Coronary artery (tissue), 2 donors: ENCODE results near the gene MAD1L1.

Experiments
- DNase-seq: peaks from one replicate; pipeline ENCODE4 v3.0.0-alpha.2; 2017; ENCODE audit warnings: low spot score
- H3K27ac ChIP-seq, 2 donors: fragments of 200-600 bp; sonication (generic); one replicate each; pipeline ENCODE4 v1.5.1; 2016 to 2019
- H3K4me3 ChIP-seq: fragments of 200-600 bp; sonication (generic); 2 replicates; pipeline ENCODE4 v1.5.1; 2016; ENCODE audit warnings: mild to moderate bottlenecking, moderate library complexity
- CTCF ChIP-seq: fragments of 200-600 bp; sonication (generic); IDR thresholded peaks from one replicate; pipeline ENCODE4 v1.5.1; 2019; ENCODE audit warnings: antibody characterized with exemption

The MAD1L1 gene

GRCh38 chr7:2019711-2020511 lies 212.8 kb downstream of the MAD1L1 start:
- TF ChIP-seq CTCF: no peak
- DNase-seq: peak; percentile 76
- peak overlapping the region; percentile 59 for H3K4me3 ChIP-seq
- peak overlapping the region; percentile 58 to 88 for H3K27ac ChIP-seq

GRCh38 chr7:2019461-2019710 lies 213.4 kb downstream of the MAD1L1 start:
- TF ChIP-seq CTCF: no peak
- peak overlapping the region; percentile 59 for H3K4me3 ChIP-seq
- DNase-seq: no peak
- peak overlapping the region; percentile 58 to 88 for H3K27ac ChIP-seq

- Histone ChIP-seq H3K4me3 (peak overlapping the region; percentile 59), H3K27ac (peak overlapping the region; percentile 58 to 88)
- TF ChIP-seq CTCF: no peak
- DNase-seq: peak; percentile 75
Measured at GRCh38 chr7:2018569-2019460, 213.9 kb downstream of the MAD1L1 start.

- H3K27ac ChIP-seq: peak overlapping the region in 1 of 2 donors; percentile 47
- H3K4me3 ChIP-seq: no peak overlapping the region
- TF ChIP-seq CTCF: no peak
- DNase-seq: peak; percentile 69
Measured at GRCh38 chr7:2017914-2018568, 214.7 kb downstream of the MAD1L1 start.

GRCh38 chr7:2017481-2017891 lies 215.3 kb downstream of the MAD1L1 start:
- H3K27ac ChIP-seq: no peak overlapping the region
- H3K4me3 ChIP-seq: no peak overlapping the region
- no peak for TF ChIP-seq CTCF
- peak; percentile 57 for DNase-seq

GRCh38 chr7:2016761-2017480 lies 215.8 kb downstream of the MAD1L1 start:
- H3K4me3 ChIP-seq: no peak overlapping the region
- no peak overlapping the region for H3K27ac ChIP-seq
- DNase-seq: peak; percentile 57
- no peak for TF ChIP-seq CTCF
